GM12878 (cell line): ENCODE data around the gene SLCO2B1. TPM values are rescaled to one million over a fixed set of nuclear protein-coding genes. Genes with fewer than 3 reads are reported as not detected.

Experiments used
- ATAC-seq: fragments of 200-7000 bp; cut with Tn5 transposase; 3 replicates; pipeline ENCODE4 v1.9.1; 2020; ENCODE audit warnings: mild to moderate bottlenecking, moderate library complexity
- BruUV-seq: library from RNA; stranded (reverse); fragments of 400-500 nt; replicated peaks from 2 replicates; lab custom pipeline; 2021; lab: Mats Ljungman, UMichigan
- CTCF ChIA-PET: fragments of 300-600 bp; sonication (Branson Sonifier 250); formaldehyde crosslinking; extraction: SDS; loops from one replicate; lab custom pipeline; 2021; ENCODE audit warnings: inconsistent platforms; lab: Yijun Ruan, JAX
- POLR2A ChIA-PET: fragments of 350-600 bp; formaldehyde crosslinking; extraction: SDS; loops from one replicate; lab custom pipeline; 2021; ENCODE audit warnings: inconsistent platforms; lab: Charles Lee
- RAD21 ChIA-PET: fragments of 300-600 bp; sonication (Branson Sonifier 250); formaldehyde crosslinking; loops from one replicate; lab custom pipeline; 2023; ENCODE audit warnings: antibody characterized with exemption; ENCODE audit not compliant: unreplicated experiment; lab: Charles Lee
- SMC1A ChIA-PET: fragments of 300-600 bp; sonication (Branson Sonifier 250); formaldehyde crosslinking; loops from one replicate; lab custom pipeline; 2023; ENCODE audit not compliant: unreplicated experiment, uncharacterized antibody; lab: Charles Lee
- DNase-seq: peaks from one replicate; pipeline ENCODE4 v3.0.0-alpha.2; 2011; ENCODE audit warnings: low read depth, low spot score
- FAIRE-seq: peaks from 3 replicates; lab custom pipeline; 2011; peaks lifted over from hg19 to GRCh38; lab: Jason Lieb, UNC
- H2AFZ ChIP-seq: 2 replicates; pipeline ENCODE4 v1.6.0; 2011; ENCODE audit warnings: low read depth, low read length, control low read depth; ENCODE audit not compliant: control insufficient read depth
- H3K27ac ChIP-seq: 2 replicates; pipeline ENCODE4 v1.5.1; 2011; ENCODE audit warnings: control low read depth; ENCODE audit not compliant: control insufficient read depth, insufficient read depth
- H3K27me3 ChIP-seq, 2 experiments: replicated peaks in 1 of 2; 2 replicates each; pipeline versions ENCODE4 v1.6.0 to v1.6.1; 2011; ENCODE audit warnings: low read length in 1 of 2; ENCODE audit not compliant: control insufficient read depth in 2 of 2, insufficient read depth in 2 of 2
- H3K36me3 ChIP-seq, 2 experiments: 2 replicates each; pipeline ENCODE4 v1.5.1; 2011; ENCODE audit warnings: low read length in 1 of 2; ENCODE audit not compliant: control insufficient read depth in 2 of 2, insufficient read depth in 2 of 2
- H3K4me1 ChIP-seq: 2 replicates; pipeline ENCODE4 v1.6.1; 2011; ENCODE audit warnings: mild to moderate bottlenecking, low read length, moderate library complexity, mixed read lengths; ENCODE audit not compliant: control insufficient read depth, insufficient read depth
- H3K4me2 ChIP-seq: 2 replicates; pipeline ENCODE4 v1.6.0; 2011; ENCODE audit warnings: control low read depth; ENCODE audit not compliant: control insufficient read depth, insufficient read depth
- H3K4me3 ChIP-seq: fragments of 200-600 bp; sonication (generic); 2 replicates; pipeline ENCODE4 v1.5.1; 2016
- H3K79me2 ChIP-seq: 2 replicates; pipeline ENCODE4 v1.6.0; 2011; ENCODE audit warnings: low read length; ENCODE audit not compliant: control insufficient read depth, insufficient read depth
- H3K9ac ChIP-seq: 2 replicates; pipeline ENCODE4 v1.8.0; 2011; ENCODE audit warnings: low read length, control low read depth, mixed read lengths; ENCODE audit not compliant: control insufficient read depth, insufficient read depth
- H3K9me3 ChIP-seq: replicated peaks from 3 replicates; pipeline ENCODE4 v1.5.1; 2011; ENCODE audit warnings: mild to moderate bottlenecking, low read length; ENCODE audit not compliant: control insufficient read depth, insufficient read depth
- H4K20me1 ChIP-seq: 2 replicates; pipeline ENCODE4 v1.6.0; 2011; ENCODE audit not compliant: control insufficient read depth, insufficient read depth
- DPF2 ChIP-seq: fragments of 450-650 bp; IDR thresholded peaks from 2 replicates; pipeline ENCODE4 v1.6.1; 2017; ENCODE audit warnings: mild to moderate bottlenecking
- EP300 ChIP-seq, 2 experiments: fragments of 150-350 bp in 1 of 2; IDR thresholded peaks; 2 replicates each; pipeline ENCODE4 v1.6.1; 2011 to 2012; ENCODE audit warnings: low read depth in 2 of 2, low read length in 2 of 2, borderline replicate concordance in 1 of 2, improper control_type of control experiment in 1 of 2, inconsistent platforms in 1 of 2; ENCODE audit not compliant: control insufficient read depth in 1 of 2
- ETV6 ChIP-seq, 2 experiments: fragments of 450-650 bp in 1 of 2; IDR thresholded peaks in 1 of 2; conservative IDR thresholded peaks in 1 of 2; 2 replicates each; pipeline ENCODE4 v1.6.1; 2014; ENCODE audit warnings: antibody characterized with exemption in 1 of 2, borderline replicate concordance in 1 of 2, low read depth in 1 of 2, mild to moderate bottlenecking in 1 of 2, moderate library complexity in 1 of 2
- FOXM1 ChIP-seq: IDR thresholded peaks from 2 replicates; pipeline ENCODE4 v1.6.1; 2012; ENCODE audit warnings: low read depth, mild to moderate bottlenecking, inconsistent platforms, low read length, moderate library complexity
- MYC ChIP-seq: IDR thresholded peaks from 2 replicates; pipeline ENCODE4 v1.6.1; 2011; ENCODE audit warnings: mild to moderate bottlenecking, low read length, moderate library complexity, inconsistent platforms; ENCODE audit not compliant: insufficient read depth, insufficient replicate concordance, insufficient read length, severe bottlenecking
- NFXL1 ChIP-seq: fragments of 450-650 bp; IDR thresholded peaks from 2 replicates; pipeline ENCODE4 v1.6.1; 2017; ENCODE audit warnings: antibody characterized with exemption, mild to moderate bottlenecking, borderline replicate concordance
- SMAD5 ChIP-seq: IDR thresholded peaks from 2 replicates; pipeline ENCODE4 v1.6.1; 2016; ENCODE audit warnings: antibody characterized with exemption, low read depth
- SMC3 ChIP-seq: IDR thresholded peaks from 2 replicates; pipeline ENCODE4 v1.6.1; 2011; ENCODE audit warnings: low read length, improper control_type of control experiment, borderline replicate concordance
- SUZ12 ChIP-seq: fragments of 200-600 bp; sonication (generic); IDR thresholded peaks from one replicate; pipeline ENCODE4 v1.6.1; 2018; ENCODE audit warnings: antibody characterized with exemption, mild to moderate bottlenecking; ENCODE audit not compliant: unreplicated experiment
- ZNF622 ChIP-seq: fragments of 450-650 bp; IDR thresholded peaks from 2 replicates; pipeline ENCODE4 v1.6.1; 2017; ENCODE audit warnings: mild to moderate bottlenecking, inconsistent platforms
- ZZZ3 ChIP-seq: IDR thresholded peaks from 2 replicates; pipeline ENCODE4 v1.6.1; 2011; ENCODE audit warnings: low read depth; ENCODE audit not compliant: control insufficient read depth, insufficient read length
- WGBS: methylation state at CpG from one replicate; pipeline ENCODE4 v1.1.6; 2016; ENCODE audit warnings: low lambda C conversion rate; ENCODE audit not compliant: insufficient replicate concordance, insufficient coverage; ENCODE audit errors: missing lambda C conversion rate; 5-methylcytosine and 5-hydroxymethylcytosine counted together
- in situ Hi-C: fragments of 300-500 bp; cut with MboI; formaldehyde crosslinking; loops from 9 replicates; pipeline ENCODE4 v1.14.3; 2018; ENCODE audit warnings: mixed read lengths
- intact Hi-C: fragments of 100-400 bp; cut with micrococcal nuclease; formaldehyde crosslinking; loops from one replicate; pipeline ENCODE4 v1.14.2; 2022; ENCODE audit not compliant: unreplicated experiment
- polyA plus RNA-seq, 11 experiments: library from polyadenylated mRNA; depleted of rRNA in 4 of 11; unstranded in 6 of 11; stranded (reverse) in 5 of 11; fragments of >200 nt; fragmentation: Nextera tagmentation in 4 of 11; fragmentation: Illumina TruSeq in 1 of 11; extraction: Ambion mirVana in 4 of 11; extraction: Trizol in 1 of 11; gene quantifications; 1 replicate in 1 of 11; 2 replicates in 10 of 11; pipeline versions ENCODE4 v1.2.1 to v1.2.3, GENCODE V29; 2011 to 2016; ENCODE audit warnings: inconsistent platforms in 2 of 11, missing spikeins in 2 of 11, low read depth in 1 of 11
- total RNA-seq, 4 experiments: library from RNA; depleted of rRNA in 3 of 4; stranded (reverse); fragments of >200 nt in 3 of 4; fragmentation: Illumina TruSeq in 1 of 4; extraction: Trizol in 1 of 4; gene quantifications; 2 replicates each; pipeline versions ENCODE4 v1.2.1 to v1.2.3, GENCODE V29; 2013 to 2021
- TF ChIP-seq, protein P1 (sequence below): IDR thresholded peaks from 2 replicates; pipeline ENCODE4 v1.6.1; 2011; ENCODE audit warnings: borderline replicate concordance, low read depth, mild to moderate bottlenecking, moderate library complexity, mixed read lengths, low read length; ENCODE audit not compliant: insufficient read depth; ENCODE audit errors: extremely low read length
- TF ChIP-seq, protein P2 (sequence below), 3 experiments: IDR thresholded peaks in 2 of 3; conservative IDR thresholded peaks in 1 of 3; 2 replicates each; pipeline ENCODE4 v1.5.1; 2011; ENCODE audit warnings: low read depth in 3 of 3, low read length in 3 of 3, mild to moderate bottlenecking in 3 of 3, control low read depth in 2 of 3, moderate library complexity in 2 of 3, inconsistent platforms in 1 of 3, mixed read lengths in 1 of 3; ENCODE audit not compliant: control insufficient read depth in 2 of 3, insufficient read depth in 1 of 3; ENCODE audit errors: extremely low read depth in 1 of 3
- TF ChIP-seq, protein P3 (sequence below): fragments of 450-650 bp; IDR thresholded peaks from 2 replicates; pipeline ENCODE4 v1.6.1; 2016; ENCODE audit warnings: mild to moderate bottlenecking
- TF ChIP-seq, protein P4 (sequence below): IDR thresholded peaks from 2 replicates; pipeline ENCODE4 v1.6.1; 2011; ENCODE audit warnings: borderline replicate concordance, low read depth, mild to moderate bottlenecking, moderate library complexity, low read length; ENCODE audit not compliant: insufficient read depth, poor library complexity, severe bottlenecking

Gene SLCO2B1
- total and polyA plus RNA-seq, 10 of the 15 experiments (the other 5 are each of a cell fraction or from before 2014, with no cell fraction given) = 0.05 to 3.5 (median 0.93) TPM; not detected in 2

DNA sequence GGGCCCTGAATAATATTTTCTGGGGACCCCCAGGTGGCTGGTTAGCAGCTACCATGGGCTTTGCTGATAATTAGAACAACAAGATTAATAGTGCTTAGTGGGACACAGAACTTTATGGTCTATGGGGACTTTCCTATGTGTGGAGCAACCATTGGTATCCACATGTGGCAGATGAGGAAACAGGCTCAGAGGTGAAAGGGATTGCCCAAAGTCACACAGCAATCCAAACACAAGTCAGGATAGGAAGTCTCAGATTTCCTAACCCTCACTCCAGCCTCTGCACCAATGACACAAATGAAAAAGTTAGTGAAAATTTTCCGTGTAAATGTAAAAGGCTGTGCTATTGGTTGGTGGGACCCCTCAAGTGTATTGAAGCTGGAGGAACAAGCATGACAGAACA is 15.3 kb upstream of the SLCO2B1 start:
- no peak for DNase-seq
- 0% methylated on average over 1 of the region's 1 CpG for WGBS
- no peak for TF ChIP-seq ETV6 (conservative IDR thresholded peaks at IDR 0.05 in 1 of 2, IDR thresholded peaks at IDR 0.05 in 1 of 2; ENCODE audit: borderline replicate concordance in 1 of 2, low read depth in 1 of 2)
- TF ChIP-seq DPF2 = no peak
- TF ChIP-seq SUZ12 = no peak
- TF ChIP-seq, protein P1, sequence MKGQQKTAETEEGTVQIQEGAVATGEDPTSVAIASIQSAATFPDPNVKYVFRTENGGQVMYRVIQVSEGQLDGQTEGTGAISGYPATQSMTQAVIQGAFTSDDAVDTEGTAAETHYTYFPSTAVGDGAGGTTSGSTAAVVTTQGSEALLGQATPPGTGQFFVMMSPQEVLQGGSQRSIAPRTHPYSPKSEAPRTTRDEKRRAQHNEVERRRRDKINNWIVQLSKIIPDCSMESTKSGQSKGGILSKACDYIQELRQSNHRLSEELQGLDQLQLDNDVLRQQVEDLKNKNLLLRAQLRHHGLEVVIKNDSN = no peak
- no peak for TF ChIP-seq EP300 (IDR thresholded peaks at IDR 0.05; ENCODE audit: borderline replicate concordance in 1 of 2, control insufficient read depth in 1 of 2, low read depth in 2 of 2, low read length in 2 of 2)
- TF ChIP-seq, protein P2, sequence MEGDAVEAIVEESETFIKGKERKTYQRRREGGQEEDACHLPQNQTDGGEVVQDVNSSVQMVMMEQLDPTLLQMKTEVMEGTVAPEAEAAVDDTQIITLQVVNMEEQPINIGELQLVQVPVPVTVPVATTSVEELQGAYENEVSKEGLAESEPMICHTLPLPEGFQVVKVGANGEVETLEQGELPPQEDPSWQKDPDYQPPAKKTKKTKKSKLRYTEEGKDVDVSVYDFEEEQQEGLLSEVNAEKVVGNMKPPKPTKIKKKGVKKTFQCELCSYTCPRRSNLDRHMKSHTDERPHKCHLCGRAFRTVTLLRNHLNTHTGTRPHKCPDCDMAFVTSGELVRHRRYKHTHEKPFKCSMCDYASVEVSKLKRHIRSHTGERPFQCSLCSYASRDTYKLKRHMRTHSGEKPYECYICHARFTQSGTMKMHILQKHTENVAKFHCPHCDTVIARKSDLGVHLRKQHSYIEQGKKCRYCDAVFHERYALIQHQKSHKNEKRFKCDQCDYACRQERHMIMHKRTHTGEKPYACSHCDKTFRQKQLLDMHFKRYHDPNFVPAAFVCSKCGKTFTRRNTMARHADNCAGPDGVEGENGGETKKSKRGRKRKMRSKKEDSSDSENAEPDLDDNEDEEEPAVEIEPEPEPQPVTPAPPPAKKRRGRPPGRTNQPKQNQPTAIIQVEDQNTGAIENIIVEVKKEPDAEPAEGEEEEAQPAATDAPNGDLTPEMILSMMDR (IDR thresholded peaks at IDR 0.05 in 2 of 3, conservative IDR thresholded peaks at IDR 0.05 in 1 of 3; ENCODE audit: control insufficient read depth in 2 of 3, extremely low read depth in 1 of 3, insufficient read depth in 1 of 3, low read depth in 3 of 3, low read length in 3 of 3) = no peak
- TF ChIP-seq, protein P3, sequence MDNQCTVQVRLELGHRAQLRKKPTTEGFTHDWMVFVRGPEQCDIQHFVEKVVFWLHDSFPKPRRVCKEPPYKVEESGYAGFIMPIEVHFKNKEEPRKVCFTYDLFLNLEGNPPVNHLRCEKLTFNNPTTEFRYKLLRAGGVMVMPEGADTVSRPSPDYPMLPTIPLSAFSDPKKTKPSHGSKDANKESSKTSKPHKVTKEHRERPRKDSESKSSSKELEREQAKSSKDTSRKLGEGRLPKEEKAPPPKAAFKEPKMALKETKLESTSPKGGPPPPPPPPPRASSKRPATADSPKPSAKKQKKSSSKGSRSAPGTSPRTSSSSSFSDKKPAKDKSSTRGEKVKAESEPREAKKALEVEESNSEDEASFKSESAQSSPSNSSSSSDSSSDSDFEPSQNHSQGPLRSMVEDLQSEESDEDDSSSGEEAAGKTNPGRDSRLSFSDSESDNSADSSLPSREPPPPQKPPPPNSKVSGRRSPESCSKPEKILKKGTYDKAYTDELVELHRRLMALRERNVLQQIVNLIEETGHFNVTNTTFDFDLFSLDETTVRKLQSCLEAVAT = no peak
- TF ChIP-seq MYC = no peak
- TF ChIP-seq SMC3 = no peak
- TF ChIP-seq, protein P4, sequence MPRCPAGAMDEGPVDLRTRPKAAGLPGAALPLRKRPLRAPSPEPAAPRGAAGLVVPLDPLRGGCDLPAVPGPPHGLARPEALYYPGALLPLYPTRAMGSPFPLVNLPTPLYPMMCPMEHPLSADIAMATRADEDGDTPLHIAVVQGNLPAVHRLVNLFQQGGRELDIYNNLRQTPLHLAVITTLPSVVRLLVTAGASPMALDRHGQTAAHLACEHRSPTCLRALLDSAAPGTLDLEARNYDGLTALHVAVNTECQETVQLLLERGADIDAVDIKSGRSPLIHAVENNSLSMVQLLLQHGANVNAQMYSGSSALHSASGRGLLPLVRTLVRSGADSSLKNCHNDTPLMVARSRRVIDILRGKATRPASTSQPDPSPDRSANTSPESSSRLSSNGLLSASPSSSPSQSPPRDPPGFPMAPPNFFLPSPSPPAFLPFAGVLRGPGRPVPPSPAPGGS = no peak
- no peak for TF ChIP-seq ZNF622
- no peak for TF ChIP-seq ZZZ3
- TF ChIP-seq NFXL1 = no peak
- no peak for TF ChIP-seq SMAD5
- TF ChIP-seq FOXM1 = no peak
- TF ChIP-seq, all 136 proteins: peak for 0
- Histone ChIP-seq H2AFZ (no peak overlapping the region), H4K20me1 (no peaks in the 10 kb centered on the region), H3K79me2 (no peaks in the 10 kb centered on the region), H3K4me2 (no peak overlapping the region), H3K9ac (no peak overlapping the region), H3K27ac (no peak overlapping the region), H3K4me3 (no peak overlapping the region), H3K9me3 (no peaks in the 10 kb centered on the region), H3K27me3 (no peaks in the 10 kb centered on the region; a peak in 1 of 4 replicates), H3K36me3 (no peaks in the 10 kb centered on the region), H3K4me1 (peaks cover 5% of the 10 kb centered on the region)
- in situ Hi-C loops = no loop called here
- ChIA-PET RAD21 (no interaction called here), CTCF (interaction anchor here (1.6 to 2.9 kb wide), 2 partner anchors 11 to 69 kb away, joined by 11 read pairs; no protein-coding TSS in a partner anchor), POLR2A (no interaction called here), SMC1A (no interaction called here)
- FAIRE-seq (no peak), ATAC-seq (no peak)
- intact Hi-C loops = no loop called here
- no TSS peak for BruUV-seq
